Glutamatergic neuron (in vitro differentiated cells): ENCODE data around the gene TRAF7. TPM values are rescaled to one million over a fixed set of nuclear protein-coding genes. Genes with fewer than 3 reads are reported as not detected.
A peak's percentile ranks its signal among the peaks of the same experiment; 100 is the strongest.

Experiments
- DNase-seq: peaks from one replicate; pipeline ENCODE4 v3.0.0; 2022
- H3K27ac Mint-ChIP-seq: one replicate; pipeline ENCODE4 v1.8.0; 2020; ENCODE audit warnings: mild to moderate bottlenecking, mixed read lengths, inconsistent platforms; ENCODE audit not compliant: unreplicated experiment
- H3K27me3 Mint-ChIP-seq: one replicate; pipeline ENCODE4 v1.8.0; 2020; ENCODE audit warnings: mild to moderate bottlenecking, moderate library complexity, mixed read lengths, inconsistent platforms; ENCODE audit not compliant: unreplicated experiment
- H3K36me3 Mint-ChIP-seq: one replicate; pipeline ENCODE4 v1.8.0; 2020; ENCODE audit warnings: mild to moderate bottlenecking, mixed read lengths, inconsistent platforms; ENCODE audit not compliant: unreplicated experiment
- H3K4me1 Mint-ChIP-seq: one replicate; pipeline ENCODE4 v1.8.0; 2020; ENCODE audit warnings: mild to moderate bottlenecking, low read depth, mixed read lengths, inconsistent platforms; ENCODE audit not compliant: unreplicated experiment
- H3K4me3 Mint-ChIP-seq: one replicate; pipeline ENCODE4 v1.8.0; 2020; ENCODE audit warnings: mild to moderate bottlenecking, mixed read lengths, inconsistent platforms; ENCODE audit not compliant: unreplicated experiment
- H3K9me3 Mint-ChIP-seq: one replicate; pipeline ENCODE4 v1.8.0; 2020; ENCODE audit warnings: mild to moderate bottlenecking, moderate library complexity, mixed read lengths, inconsistent platforms; ENCODE audit not compliant: unreplicated experiment
- CTCF ChIP-seq: fragments of 200-600 bp; sonication (generic); IDR thresholded peaks from one replicate; pipeline ENCODE4 v1.5.0; 2021; ENCODE audit not compliant: partially characterized antibody, unreplicated experiment
- microRNA-seq: library from miRNA; unstranded; fragments of <30 nt; microRNA quantifications from one replicate; pipeline ENCODE4, GENCODE V29; 2020; ENCODE audit not compliant: unreplicated experiment
- total RNA-seq: library from RNA; stranded (reverse); fragmentation: NEBNext Ultra II Directional; extraction: Animal tissue kit (Norgen Biotek cat#: 25700); gene quantifications from one replicate; pipeline ENCODE4 v1.2.1, GENCODE V29; 2021; ENCODE audit not compliant: unreplicated experiment

The TRAF7 gene
- total RNA-seq, 1 donor from 2014 or later, result 74.8 TPM

GRCh38 chr16:2223221-2223941 is 67.8 kb downstream of the TRAF7 start, which contains the start of gene E4F1:
Gene E4F1, plus strand, starts transcription at chr16:2223591. Its CDS starts 23 bp downstream, at chr16:2223614.
- Mint-ChIP-seq H3K4me1 (peaks cover 3% of the 10 kb centered on the region), H3K9me3 (peaks cover 7% of the 10 kb centered on the region), H3K36me3 (no peaks in the 10 kb centered on the region), H3K27ac (peak within 1 kb of the TSS; percentile 68), H3K27me3 (peaks cover 14% of the 10 kb centered on the region), H3K4me3 (peak within 1 kb of the TSS; percentile 82)
- TF ChIP-seq CTCF, result no peak
- peak; percentile 100 for DNase-seq

- TF ChIP-seq CTCF, result no peak
- Mint-ChIP-seq H3K9me3 (peaks cover 7% of the 10 kb centered on the region), H3K27me3 (peaks cover 14% of the 10 kb centered on the region), H3K27ac (peak overlapping the region; percentile 68), H3K4me1 (peaks cover 3% of the 10 kb centered on the region), H3K4me3 (peak overlapping the region; percentile 82), H3K36me3 (no peaks in the 10 kb centered on the region)
- no peak for DNase-seq
These were observed 68.4 kb downstream of the TRAF7 start for GRCh38 chr16:2223942-2224486.

- DNase-seq, result no peak
- no peaks in the 10 kb centered on the region for H3K36me3 Mint-ChIP-seq
- peaks cover 7% of the 10 kb centered on the region for H3K9me3 Mint-ChIP-seq
- H3K27me3 Mint-ChIP-seq, result peaks cover 9% of the 10 kb centered on the region
- H3K4me3 Mint-ChIP-seq, result peak overlapping the region; percentile 25
- peaks cover 3% of the 10 kb centered on the region for H3K4me1 Mint-ChIP-seq
- no peak overlapping the region for H3K27ac Mint-ChIP-seq
- TF ChIP-seq CTCF, result no peak
These were observed 70.7 kb downstream of the TRAF7 start for GRCh38 chr16:2226245-2226793.

GRCh38 chr16:2226918-2227317 is 71.3 kb downstream of the TRAF7 start:
- Mint-ChIP-seq H3K9me3 (peaks cover 7% of the 10 kb centered on the region), H3K36me3 (no peaks in the 10 kb centered on the region), H3K27me3 (peaks cover 9% of the 10 kb centered on the region), H3K27ac (no peak overlapping the region), H3K4me3 (no peak overlapping the region), H3K4me1 (peaks cover 3% of the 10 kb centered on the region)
- DNase-seq, result no peak
- TF ChIP-seq CTCF, result no peak

Small RNA genes within 50 kb of the gene (microRNA-seq; reads per million reads assigned to microRNA genes)
- gene MIR3180-5, result not detected
- not detected for gene MIR4516
- gene MIR6511B1, result not detected

Other genes starting within 250 kb of the TRAF7 start
- gene HS3ST6, start 237.4 kb upstream of the TRAF7 start, total RNA-seq, result 7.8 TPM
- 50.9 TPM for gene MSRB1, start 212.6 kb upstream of the TRAF7 start, total RNA-seq
- not detected for gene RPL3L, start 201.1 kb upstream of the TRAF7 start, total RNA-seq
- gene NDUFB10, start 196.2 kb upstream of the TRAF7 start, total RNA-seq, result 302 TPM
- 1,772 TPM for gene RPS2, start 191.0 kb upstream of the TRAF7 start, total RNA-seq
- gene RNF151, start 188.9 kb upstream of the TRAF7 start, total RNA-seq, result not detected
- 26.8 TPM for gene TBL3, start 183.7 kb upstream of the TRAF7 start, total RNA-seq
- gene NOXO1, start 174.3 kb upstream of the TRAF7 start, total RNA-seq, result 1.3 TPM
- 26.0 TPM for gene GFER, start 171.6 kb upstream of the TRAF7 start, total RNA-seq
- gene SYNGR3, start 165.8 kb upstream of the TRAF7 start, total RNA-seq, result 45.7 TPM
- gene ZNF598, start 146.0 kb upstream of the TRAF7 start, total RNA-seq, result 90.4 TPM
- gene NPW, start 136.0 kb upstream of the TRAF7 start, total RNA-seq, result 0.91 TPM
- 22.3 TPM for gene NHERF2, start 128.9 kb upstream of the TRAF7 start, total RNA-seq
- 194 TPM for gene NTHL1, start 107.9 kb upstream of the TRAF7 start, total RNA-seq
- gene TSC2, start 107.8 kb upstream of the TRAF7 start, total RNA-seq, result 215 TPM
- 628 TPM for gene PKD1, start 19.9 kb upstream of the TRAF7 start, total RNA-seq
- 292 TPM for gene RAB26, start 7.2 kb upstream of the TRAF7 start, total RNA-seq
- 31.6 TPM for gene CASKIN1, start 40.8 kb downstream of the TRAF7 start, total RNA-seq
- 57.9 TPM for gene MLST8, start 49.7 kb downstream of the TRAF7 start, total RNA-seq
- 30.2 TPM for gene BRICD5, start 55.1 kb downstream of the TRAF7 start, total RNA-seq
- gene PGP, start 59.1 kb downstream of the TRAF7 start, total RNA-seq, result 33.9 TPM
- gene E4F1, start 67.8 kb downstream of the TRAF7 start, total RNA-seq, result 53.4 TPM
- 3.4 TPM for gene DNASE1L2, start 80.7 kb downstream of the TRAF7 start, total RNA-seq
- 50.9 TPM for gene ECI1, start 95.8 kb downstream of the TRAF7 start, total RNA-seq
- gene RNPS1, start 112.3 kb downstream of the TRAF7 start, total RNA-seq, result 220 TPM
- 110 TPM for gene ABCA3, start 184.9 kb downstream of the TRAF7 start, total RNA-seq